Measurements from ENCODE around the gene BLVRB. TPM values are rescaled to one million over a fixed set of nuclear protein-coding genes. Genes with fewer than 3 reads are reported as not detected.

Gene BLVRB
- total RNA-seq: 10 to 100 TPM; 18.5 to 20.0 TPM

GRCh38 chr19:40465557-40466218 is at the start of gene BLVRB:
Gene BLVRB (minus strand): TSS chr19:40465745. CDS start chr19:40465688, 57 bp downstream.
- peak within 1 kb of the TSS; percentile 85 for H3K4me3 Mint-ChIP-seq
- ChIA-PET POLR2A (no interaction called here), CTCF (interaction anchor here (0.6 to 5.5 kb wide), 14 partner anchors 11 to 1731 kb away, joined by 3 to 35 read pairs (median 4); partner anchors contain the start of gene TTC9B)
- no peaks in the 10 kb centered on the region for H3K9me3 Mint-ChIP-seq
- peaks cover 36% of the 10 kb centered on the region for H3K4me1 Mint-ChIP-seq
- DNase-seq: peak; percentile 99
- peak within 1 kb of the TSS; percentile 87 for H3K27ac Mint-ChIP-seq
- peaks cover 6% of the 10 kb centered on the region for H3K36me3 Mint-ChIP-seq (ENCODE audit: low read depth)
- H3K27me3 Mint-ChIP-seq: peaks cover 19% of the 10 kb centered on the region

- ChIA-PET POLR2A (no interaction called here), CTCF (interaction anchor here (0.5 to 1.8 kb wide), 2 partner anchors 10 to 88 kb away, joined by 3 to 5 read pairs; no protein-coding TSS in a partner anchor)
- peaks cover 2% of the 10 kb centered on the region for H3K4me1 Mint-ChIP-seq
- no peak overlapping the region for H3K27ac Mint-ChIP-seq
- no peak overlapping the region for H3K4me3 Mint-ChIP-seq
- no peaks in the 10 kb centered on the region for H3K9me3 Mint-ChIP-seq
- peaks cover 38% of the 10 kb centered on the region for H3K27me3 Mint-ChIP-seq
- DNase-seq: no peak
- H3K36me3 Mint-ChIP-seq (ENCODE audit: low read depth): no peaks in the 10 kb centered on the region
Measured at GRCh38 chr19:40513741-40514315, 48.3 kb upstream of the BLVRB start.

GRCh38 chr19:40513345-40513678 is 47.8 kb upstream of the BLVRB start:
- H3K27ac Mint-ChIP-seq: no peak overlapping the region
- no peaks in the 10 kb centered on the region for H3K36me3 Mint-ChIP-seq (ENCODE audit: low read depth)
- no peak overlapping the region for H3K4me3 Mint-ChIP-seq
- peaks cover 2% of the 10 kb centered on the region for H3K4me1 Mint-ChIP-seq
- DNase-seq: no peak
- POLR2A ChIA-PET: no interaction called here
- H3K27me3 Mint-ChIP-seq: peaks cover 38% of the 10 kb centered on the region
- H3K9me3 Mint-ChIP-seq: no peaks in the 10 kb centered on the region
- CTCF ChIA-PET: interaction anchor here (1.8 kb wide), 1 partner anchor 10 kb away, joined by 5 read pairs; no protein-coding TSS in a partner anchor

GRCh38 chr19:40512473-40513344 is 47.2 kb upstream of the BLVRB start:
- peaks cover 38% of the 10 kb centered on the region for H3K27me3 Mint-ChIP-seq
- H3K4me3 Mint-ChIP-seq: no peak overlapping the region
- H3K27ac Mint-ChIP-seq: no peak overlapping the region
- no peaks in the 10 kb centered on the region for H3K9me3 Mint-ChIP-seq
- H3K4me1 Mint-ChIP-seq: peaks cover 2% of the 10 kb centered on the region
- ChIA-PET CTCF (interaction anchor here (1.5 to 1.8 kb wide), 2 partner anchors 11 to 12 kb away, joined by 4 to 5 read pairs; no protein-coding TSS in a partner anchor), POLR2A (no interaction called here)
- H3K36me3 Mint-ChIP-seq (ENCODE audit: low read depth): no peaks in the 10 kb centered on the region
- DNase-seq: no peak

GRCh38 chr19:40512110-40512472 is 46.5 kb upstream of the BLVRB start:
- Mint-ChIP-seq H3K36me3 (ENCODE audit: low read depth) (no peaks in the 10 kb centered on the region), H3K27me3 (peaks cover 38% of the 10 kb centered on the region), H3K9me3 (no peaks in the 10 kb centered on the region), H3K27ac (no peak overlapping the region), H3K4me1 (peaks cover 2% of the 10 kb centered on the region), H3K4me3 (no peak overlapping the region)
- ChIA-PET CTCF (interaction anchor here (1.5 kb wide), 1 partner anchor 12 kb away, joined by 4 read pairs; no protein-coding TSS in a partner anchor), POLR2A (no interaction called here)
- no peak for DNase-seq

- ChIA-PET CTCF (interaction anchor here (1.1 to 1.5 kb wide), 2 partner anchors 11 to 123 kb away, joined by 4 read pairs; no protein-coding TSS in a partner anchor), POLR2A (no interaction called here)
- Mint-ChIP-seq H3K27ac (no peak overlapping the region), H3K36me3 (ENCODE audit: low read depth) (no peaks in the 10 kb centered on the region), H3K4me1 (peaks cover 2% of the 10 kb centered on the region), H3K27me3 (peaks cover 38% of the 10 kb centered on the region), H3K4me3 (no peak overlapping the region), H3K9me3 (no peaks in the 10 kb centered on the region)
- no peak for DNase-seq
Measured at GRCh38 chr19:40511487-40511886, 45.9 kb upstream of the BLVRB start.

GRCh38 chr19:40510526-40511115 is 45.1 kb upstream of the BLVRB start:
- Mint-ChIP-seq H3K27ac (no peak overlapping the region), H3K36me3 (ENCODE audit: low read depth) (no peaks in the 10 kb centered on the region), H3K9me3 (no peaks in the 10 kb centered on the region), H3K4me1 (peaks cover 2% of the 10 kb centered on the region), H3K27me3 (peaks cover 38% of the 10 kb centered on the region), H3K4me3 (no peak overlapping the region)
- no peak for DNase-seq
- ChIA-PET POLR2A (no interaction called here), CTCF (interaction anchor here (1.1 kb wide), 1 partner anchor 124 kb away, joined by 4 read pairs; no protein-coding TSS in a partner anchor)

GRCh38 chr19:40508739-40509260 is 43.3 kb upstream of the BLVRB start:
- CTCF ChIA-PET: no interaction called here
- no peak overlapping the region for H3K4me3 Mint-ChIP-seq
- peaks cover 31% of the 10 kb centered on the region for H3K27me3 Mint-ChIP-seq
- H3K27ac Mint-ChIP-seq: no peak overlapping the region
- H3K9me3 Mint-ChIP-seq: no peaks in the 10 kb centered on the region
- POLR2A ChIA-PET: no interaction called here
- DNase-seq: no peak
- peaks cover 2% of the 10 kb centered on the region for H3K4me1 Mint-ChIP-seq
- H3K36me3 Mint-ChIP-seq (ENCODE audit: low read depth): no peaks in the 10 kb centered on the region

- Mint-ChIP-seq H3K27me3 (peaks cover 25% of the 10 kb centered on the region), H3K9me3 (no peaks in the 10 kb centered on the region), H3K4me1 (peaks cover 2% of the 10 kb centered on the region), H3K4me3 (no peak overlapping the region), H3K36me3 (ENCODE audit: low read depth) (no peaks in the 10 kb centered on the region), H3K27ac (no peak overlapping the region)
- ChIA-PET CTCF (no interaction called here), POLR2A (no interaction called here)
- DNase-seq: no peak
Measured at GRCh38 chr19:40507892-40508291, 42.3 kb upstream of the BLVRB start.

- POLR2A ChIA-PET: no interaction called here
- no peaks in the 10 kb centered on the region for H3K9me3 Mint-ChIP-seq
- no peak overlapping the region for H3K27ac Mint-ChIP-seq
- H3K4me3 Mint-ChIP-seq: no peak overlapping the region
- no peak for DNase-seq
- no peaks in the 10 kb centered on the region for H3K4me1 Mint-ChIP-seq
- no peaks in the 10 kb centered on the region for H3K36me3 Mint-ChIP-seq (ENCODE audit: low read depth)
- CTCF ChIA-PET: no interaction called here
- peaks cover 10% of the 10 kb centered on the region for H3K27me3 Mint-ChIP-seq
Measured at GRCh38 chr19:40506099-40506498, 40.6 kb upstream of the BLVRB start.

- H3K27me3 Mint-ChIP-seq: peaks cover 2% of the 10 kb centered on the region
- no peaks in the 10 kb centered on the region for H3K36me3 Mint-ChIP-seq (ENCODE audit: low read depth)
- no peaks in the 10 kb centered on the region for H3K4me1 Mint-ChIP-seq
- DNase-seq: no peak
- ChIA-PET POLR2A (no interaction called here), CTCF (no interaction called here)
- H3K27ac Mint-ChIP-seq: no peak overlapping the region
- H3K4me3 Mint-ChIP-seq: no peak overlapping the region
- no peaks in the 10 kb centered on the region for H3K9me3 Mint-ChIP-seq
Measured at GRCh38 chr19:40503320-40503695, 37.8 kb upstream of the BLVRB start.

GRCh38 chr19:40502647-40503319 is 37.2 kb upstream of the BLVRB start:
- DNase-seq: no peak
- H3K4me3 Mint-ChIP-seq: no peak overlapping the region
- no peaks in the 10 kb centered on the region for H3K36me3 Mint-ChIP-seq (ENCODE audit: low read depth)
- ChIA-PET CTCF (no interaction called here), POLR2A (no interaction called here)
- H3K9me3 Mint-ChIP-seq: no peaks in the 10 kb centered on the region
- peaks cover 2% of the 10 kb centered on the region for H3K27me3 Mint-ChIP-seq
- no peaks in the 10 kb centered on the region for H3K4me1 Mint-ChIP-seq
- no peak overlapping the region for H3K27ac Mint-ChIP-seq
